Activated CD8-positive, alpha-beta T cell treated with anti-CD3 and anti-CD28 coated beads for 36 hours (primary cell): Measurements from ENCODE around the gene EHD4. TPM values are rescaled to one million over a fixed set of nuclear protein-coding genes. Genes with fewer than 3 reads are reported as not detected.
A peak's percentile ranks its signal among the peaks of the same experiment; 100 is the strongest.

Experiments used
- ATAC-seq: fragments of 200-7000 bp; cut with Tn5 transposase; one replicate; pipeline ENCODE4 v1.10.0; 2021; ENCODE audit warnings: mild to moderate bottlenecking, moderate library complexity
- CTCF ChIA-PET: fragments of 350-600 bp; sonication (Branson Sonifier 250); formaldehyde crosslinking; loops from one replicate; lab custom pipeline; 2021; ENCODE audit warnings: antibody characterized with exemption; lab: Charles Lee
- POLR2A ChIA-PET: fragments of 350-600 bp; sonication (Branson Sonifier 250); formaldehyde crosslinking; loops from one replicate; lab custom pipeline; 2021; ENCODE audit warnings: antibody characterized with exemption; lab: Charles Lee
- DNase-seq: peaks from one replicate; pipeline ENCODE4 v3.0.0-alpha.2; 2020
- H3K27ac Mint-ChIP-seq: one replicate; pipeline ENCODE4 v1.8.0; 2021; ENCODE audit warnings: mild to moderate bottlenecking, mixed read lengths
- H3K27me3 Mint-ChIP-seq: one replicate; pipeline ENCODE4 v1.8.0; 2021; ENCODE audit warnings: mixed read lengths
- H3K36me3 Mint-ChIP-seq: one replicate; pipeline ENCODE4 v1.8.0; 2021; ENCODE audit warnings: low read depth, mixed read lengths
- H3K4me1 Mint-ChIP-seq: one replicate; pipeline ENCODE4 v1.8.0; 2021; ENCODE audit warnings: low read depth, mixed read lengths
- H3K4me3 Mint-ChIP-seq: one replicate; pipeline ENCODE4 v1.8.0; 2021; ENCODE audit warnings: mild to moderate bottlenecking, moderate library complexity, mixed read lengths
- H3K9me3 Mint-ChIP-seq: one replicate; pipeline ENCODE4 v1.8.0; 2021; ENCODE audit warnings: mixed read lengths
- CTCF ChIP-seq: fragments of 200-600 bp; IDR thresholded peaks from one replicate; pipeline ENCODE4 v1.8.0; 2022; ENCODE audit warnings: antibody characterized with exemption, mild to moderate bottlenecking
- intact Hi-C: fragments of 100-400 bp; cut with micrococcal nuclease; formaldehyde crosslinking; loops from one replicate; pipeline ENCODE4 v1.10.0; 2022
- total RNA-seq, 2 experiments: library from RNA; stranded (reverse); gene quantifications; one replicate each; pipeline ENCODE4 v1.2.3, GENCODE V29; 2021

EHD4 gene
- total RNA-seq: 10 to 100 TPM; 22.3 to 22.6 TPM

GRCh38 chr15:41972253-41973242 lies at the start of gene EHD4:
Gene EHD4, minus strand, starts transcription at chr15:41972557. Its CDS starts 63 bp downstream, at chr15:41972494.
- Mint-ChIP-seq H3K27ac (peak within 1 kb of the TSS; percentile 94), H3K9me3 (no peaks in the 10 kb centered on the region), H3K36me3 (peaks cover 8% of the 10 kb centered on the region), H3K4me1 (peaks cover 41% of the 10 kb centered on the region), H3K4me3 (peak within 1 kb of the TSS; percentile 86), H3K27me3 (peaks cover 13% of the 10 kb centered on the region)
- ATAC-seq (peak; percentile 84), DNase-seq (peak; percentile 99)
- ChIA-PET POLR2A (interaction anchor here (0.8 to 4.5 kb wide), 11 partner anchors 8 to 141 kb away, joined by 3 to 44 read pairs (median 3); no protein-coding TSS in a partner anchor), CTCF (interaction anchor here (0.8 to 2.2 kb wide), 11 partner anchors 16 to 199 kb away, joined by 3 to 11 read pairs (median 4); partner anchors contain the start of gene MAPKBP1)
- intact Hi-C loops: no loop called here
- TF ChIP-seq CTCF: no peak

- DNase-seq (no peak), ATAC-seq (no peak)
- Mint-ChIP-seq H3K36me3 (no peaks in the 10 kb centered on the region), H3K9me3 (no peaks in the 10 kb centered on the region), H3K27me3 (peaks cover 2% of the 10 kb centered on the region), H3K27ac (no peak overlapping the region), H3K4me1 (no peaks in the 10 kb centered on the region), H3K4me3 (no peak overlapping the region)
- CTCF ChIA-PET: interaction anchor here (1.4 kb wide), 1 partner anchor 63 kb away, joined by 5 read pairs; no protein-coding TSS in a partner anchor
- intact Hi-C loops: no loop called here
- POLR2A ChIA-PET: no interaction called here
- no peak for TF ChIP-seq CTCF
Observed at GRCh38 chr15:42021593-42021992, 49.2 kb upstream of the EHD4 start.

GRCh38 chr15:42020713-42021273 lies 48.4 kb upstream of the EHD4 start, which contains the start of gene PLA2G4E:
Gene PLA2G4E, minus strand, starts transcription at chr15:42021042. Its CDS starts 12 bp downstream, at chr15:42021030.
- POLR2A ChIA-PET: no interaction called here
- no peaks in the 10 kb centered on the region for H3K9me3 Mint-ChIP-seq
- CTCF ChIA-PET: interaction anchor here (1.4 kb wide), 1 partner anchor 64 kb away, joined by 5 read pairs; no protein-coding TSS in a partner anchor

GRCh38 chr15:42018306-42019224 lies 46.2 kb upstream of the EHD4 start:
- ChIA-PET CTCF (interaction anchor here (0.8 to 1.4 kb wide), 2 partner anchors 15 to 38 kb away, joined by 3 to 5 read pairs; no protein-coding TSS in a partner anchor), POLR2A (no interaction called here)
- Mint-ChIP-seq H3K36me3 (no peaks in the 10 kb centered on the region), H3K9me3 (no peaks in the 10 kb centered on the region), H3K4me1 (no peaks in the 10 kb centered on the region), H3K27ac (no peak overlapping the region), H3K27me3 (no peaks in the 10 kb centered on the region), H3K4me3 (no peak overlapping the region)
- TF ChIP-seq CTCF: no peak
- DNase-seq: no peak
- ATAC-seq: no peak
- intact Hi-C loops: no loop called here

More at GRCh38 chr15:42020713-42021273, 48.4 kb upstream of the EHD4 start, which contains the start of gene PLA2G4E:
- DNase-seq: no peak
- Mint-ChIP-seq H3K4me1 (no peaks in the 10 kb centered on the region), H3K27me3 (no peaks in the 10 kb centered on the region), H3K36me3 (no peaks in the 10 kb centered on the region), H3K27ac (no peak within 1 kb of the TSS), H3K4me3 (no peak within 1 kb of the TSS)
- TF ChIP-seq CTCF: no peak
- intact Hi-C loops: no loop called here
- no peak for ATAC-seq
